ENCODE measurements around the gene PLEKHA5. TPM values are rescaled to one million over a fixed set of nuclear protein-coding genes. Genes with fewer than 3 reads are reported as not detected.

The PLEKHA5 gene
- polyA plus RNA-seq, 1 of the 3 experiments (the other 2 are of a cell fraction): 7.1 TPM

GRCh38 chr12:19119440-19119839 is 10.1 kb upstream of the PLEKHA5 start:
- Histone ChIP-seq H3K4me2 (no peak overlapping the region), H2AFZ (ENCODE audit: low read depth) (no peak overlapping the region), H3K4me1 (ENCODE audit: control insufficient read depth in 1 of 2, insufficient read depth in 2 of 2, low read depth in 1 of 2, low read length in 1 of 2) (0 out of 4 replicates have a peak, but pooled peaks cover 0 to 2% of the 10 kb centered on the region in 2 experiments), H3K9me2 (no peaks in the 10 kb centered on the region), H3K9ac (no peak overlapping the region), H4K20me1 (ENCODE audit: insufficient read depth) (no peaks in the 10 kb centered on the region), H3K9me3 (no peaks in the 10 kb centered on the region), H3K4me3 (ENCODE audit: low read depth in 2 of 2, low read length in 1 of 2) (no peak overlapping the region), H3F3A (replicated peaks; ENCODE audit: insufficient read depth) (peaks cover 7% of the 10 kb centered on the region), H3K36me3 (replicated peaks in 1 of 2; ENCODE audit: control insufficient read depth in 1 of 2, insufficient read depth in 2 of 2, low read length in 1 of 2) (no peaks in the 10 kb centered on the region), H3K79me2 (ENCODE audit: insufficient read depth) (no peaks in the 10 kb centered on the region), H3K27me3 (ENCODE audit: insufficient read depth) (no peaks in the 10 kb centered on the region), H3K27ac (ENCODE audit: low read depth in 2 of 2, low read length in 1 of 2) (no peak overlapping the region)
- no peak for DNase-seq
- WGBS (ENCODE audit: low lambda C conversion rate): 90% methylated on average over 3 of the region's 3 CpGs
- POLR2A ChIA-PET: no interaction called here
- CTCF ChIA-PET: interaction anchor here (0.8 kb wide), 1 partner anchor 17 kb away, joined by 3 read pairs; no protein-coding TSS in a partner anchor
- TF ChIP-seq EZH2phosphoT487 (IDR thresholded peaks at IDR 0.05; ENCODE audit: borderline replicate concordance, low read depth) (no peak), IRF3 (IDR thresholded peaks at IDR 0.05; ENCODE audit: low read depth, low read length) (no peak), JUND (IDR thresholded peaks at IDR 0.05) (no peak), MEF2A (IDR thresholded peaks at IDR 0.05; ENCODE audit: borderline replicate concordance, low read depth) (no peak), YY1 (IDR thresholded peaks at IDR 0.05; ENCODE audit: low read depth) (no peak), RFX5 (IDR thresholded peaks at IDR 0.05; ENCODE audit: low read length) (no peak)

- H3K27me3 ChIP-seq (ENCODE audit: insufficient read depth): no peaks in the 10 kb centered on the region
- no peak for DNase-seq
- H2AFZ ChIP-seq (ENCODE audit: low read depth): peak overlapping the region; percentile 12; the same call in 1 of the 2 replicates
- H3K36me3 ChIP-seq (replicated peaks in 1 of 2; ENCODE audit: control insufficient read depth in 1 of 2, insufficient read depth in 2 of 2, low read length in 1 of 2): no peaks in the 10 kb centered on the region
- POLR2A ChIA-PET: no interaction called here
- no peak overlapping the region for H3K4me3 ChIP-seq (ENCODE audit: low read depth in 2 of 2, low read length in 1 of 2)
- H3F3A ChIP-seq (replicated peaks; ENCODE audit: insufficient read depth): peaks cover 7% of the 10 kb centered on the region
- 0 out of 4 replicates have a peak, but pooled peaks cover 0 to 2% of the 10 kb centered on the region in 2 experiments for H3K4me1 ChIP-seq (ENCODE audit: control insufficient read depth in 1 of 2, insufficient read depth in 2 of 2, low read depth in 1 of 2, low read length in 1 of 2)
- H3K9ac ChIP-seq: no peak overlapping the region
- H3K79me2 ChIP-seq (ENCODE audit: insufficient read depth): no peaks in the 10 kb centered on the region
- CTCF ChIA-PET: no interaction called here
- no peaks in the 10 kb centered on the region for H3K9me2 ChIP-seq
- H3K4me2 ChIP-seq: no peak overlapping the region
- WGBS (ENCODE audit: low lambda C conversion rate): 50% methylated on average over 3 of the region's 3 CpGs
- H3K27ac ChIP-seq (ENCODE audit: low read depth in 2 of 2, low read length in 1 of 2): peak overlapping the region in 1 of 2 experiments; percentile 12; a peak in 1 of 4 replicates
- H4K20me1 ChIP-seq (ENCODE audit: insufficient read depth): no peaks in the 10 kb centered on the region
- no peaks in the 10 kb centered on the region for H3K9me3 ChIP-seq
- TF ChIP-seq EZH2phosphoT487 (IDR thresholded peaks at IDR 0.05; ENCODE audit: borderline replicate concordance, low read depth) (no peak), TCF12 (IDR thresholded peaks at IDR 0.05) (peak; percentile 74), PBX3 (IDR thresholded peaks at IDR 0.05) (peak; percentile 43; the same call in 1 of the 2 replicates)
Observed at GRCh38 chr12:19120795-19121194, 8.7 kb upstream of the PLEKHA5 start.

GRCh38 chr12:19121449-19122018 is 8.0 kb upstream of the PLEKHA5 start:
- peak overlapping the region; percentile 12; the same call in 1 of the 2 replicates for H2AFZ ChIP-seq (ENCODE audit: low read depth)
- H3F3A ChIP-seq (replicated peaks; ENCODE audit: insufficient read depth): peaks cover 7% of the 10 kb centered on the region
- no peak overlapping the region for H3K9ac ChIP-seq
- no peaks in the 10 kb centered on the region for H4K20me1 ChIP-seq (ENCODE audit: insufficient read depth)
- ChIA-PET POLR2A (no interaction called here), CTCF (no interaction called here)
- no peak for DNase-seq
- no peaks in the 10 kb centered on the region for H3K9me3 ChIP-seq
- H3K4me1 ChIP-seq (ENCODE audit: control insufficient read depth in 1 of 2, insufficient read depth in 2 of 2, low read depth in 1 of 2, low read length in 1 of 2): 0 out of 4 replicates have a peak, but pooled peaks cover 0 to 2% of the 10 kb centered on the region in 2 experiments
- no peak overlapping the region for H3K4me3 ChIP-seq (ENCODE audit: low read depth in 2 of 2, low read length in 1 of 2)
- WGBS (ENCODE audit: low lambda C conversion rate): 80% methylated on average over 1 of the region's 1 CpG
- H3K27me3 ChIP-seq (ENCODE audit: insufficient read depth): no peaks in the 10 kb centered on the region
- H3K9me2 ChIP-seq: no peaks in the 10 kb centered on the region
- H3K79me2 ChIP-seq (ENCODE audit: insufficient read depth): no peaks in the 10 kb centered on the region
- H3K4me2 ChIP-seq: no peak overlapping the region
- H3K36me3 ChIP-seq (replicated peaks in 1 of 2; ENCODE audit: control insufficient read depth in 1 of 2, insufficient read depth in 2 of 2, low read length in 1 of 2): no peaks in the 10 kb centered on the region
- H3K27ac ChIP-seq (ENCODE audit: low read depth in 2 of 2, low read length in 1 of 2): 0 out of 4 replicates have a peak overlapping the region, but pooled peaks of 1 of the 2 experiments have one; percentile 12
- no peak for TF ChIP-seq IRF3 (IDR thresholded peaks at IDR 0.05; ENCODE audit: low read depth, low read length)
- TF ChIP-seq USF2 (IDR thresholded peaks at IDR 0.05; ENCODE audit: borderline replicate concordance, low read depth, low read length): no peak
- no peak for TF ChIP-seq NFIC (IDR thresholded peaks at IDR 0.05; ENCODE audit: borderline replicate concordance)
- TF ChIP-seq EP300 (IDR thresholded peaks at IDR 0.05; ENCODE audit: borderline replicate concordance in 1 of 2, low read depth in 1 of 2, low read length in 1 of 2): no peak
- no peak for TF ChIP-seq PBX3 (IDR thresholded peaks at IDR 0.05)
- TF ChIP-seq FOXM1 (IDR thresholded peaks at IDR 0.05; ENCODE audit: low read depth): no peak
- no peak for TF ChIP-seq FOSL2 (IDR thresholded peaks at IDR 0.05; ENCODE audit: borderline replicate concordance, low read depth)
